ENCODE results near the gene NEK8.

NEK8 gene

GRCh38 chr17:28738680-28739384, 10.2 kb downstream of the NEK8 start:
- DNase-seq, result no peak
- in situ Hi-C loops (cut with HindIII; ENCODE audit: low pct_ligation_motif_present, low sequenced_read_pairs), result no loop called here
- H3K27me3 ChIP-seq (replicated peaks), result no peaks in the 10 kb centered on the region
- H3K27ac ChIP-seq, result no peak overlapping the region
- no peak for TF ChIP-seq CTCF (IDR thresholded peaks at IDR 0.05; ENCODE audit: low read depth, low read length, missing control alignments)
- no peaks in the 10 kb centered on the region for H3K36me3 ChIP-seq (replicated peaks)
- H3K4me3 ChIP-seq (ENCODE audit: low read depth, low read length), result no peak overlapping the region

- Histone ChIP-seq H3K27ac (no peak overlapping the region), H3K36me3 (replicated peaks) (no peaks in the 10 kb centered on the region), H3K4me3 (ENCODE audit: low read depth, low read length) (no peak overlapping the region), H3K27me3 (replicated peaks) (no peaks in the 10 kb centered on the region)
- no peak for TF ChIP-seq CTCF (IDR thresholded peaks at IDR 0.05; ENCODE audit: low read depth, low read length, missing control alignments)
- DNase-seq, result no peak
- in situ Hi-C loops (cut with HindIII; ENCODE audit: low pct_ligation_motif_present, low sequenced_read_pairs), result no loop called here
Measured at GRCh38 chr17:28740406-28741357, 12.1 kb downstream of the NEK8 start.

- in situ Hi-C loops (cut with HindIII; ENCODE audit: low pct_ligation_motif_present, low sequenced_read_pairs), result no loop called here
- Histone ChIP-seq H3K27ac (no peak overlapping the region), H3K36me3 (replicated peaks) (peaks cover 7% of the 10 kb centered on the region), H3K27me3 (replicated peaks) (no peaks in the 10 kb centered on the region), H3K4me3 (ENCODE audit: low read depth, low read length) (no peak overlapping the region)
- TF ChIP-seq CTCF (IDR thresholded peaks at IDR 0.05; ENCODE audit: low read depth, low read length, missing control alignments), result no peak
- no peak for DNase-seq
Measured at GRCh38 chr17:28741358-28742349, 13.1 kb downstream of the NEK8 start.

GRCh38 chr17:28743243-28744103, 14.9 kb downstream of the NEK8 start, which contains the start of gene TRAF4:
TSS of gene TRAF4 (plus strand) at chr17:28744011. CDS start at chr17:28744113, 102 bp downstream.
- in situ Hi-C loops (cut with HindIII; ENCODE audit: low pct_ligation_motif_present, low sequenced_read_pairs), result no loop called here
- H3K36me3 ChIP-seq (replicated peaks), result peaks cover 25% of the 10 kb centered on the region
- DNase-seq, result peak; percentile 85

More at GRCh38 chr17:28743243-28744103, 14.9 kb downstream of the NEK8 start, which contains the start of gene TRAF4:
- Histone ChIP-seq H3K4me3 (ENCODE audit: low read depth, low read length) (peak within 1 kb of the TSS; percentile 85), H3K27me3 (replicated peaks) (no peaks in the 10 kb centered on the region), H3K27ac (peak within 1 kb of the TSS; percentile 92)
- peak; percentile 11 for TF ChIP-seq CTCF (IDR thresholded peaks at IDR 0.05; ENCODE audit: low read depth, low read length, missing control alignments)

All from brain microvascular endothelial cell (primary cell).